IMR-90 (cell line): ENCODE measurements around the gene ACVRL1. TPM values are rescaled to one million over a fixed set of nuclear protein-coding genes. Genes with fewer than 3 reads are reported as not detected.

Experiments
- ATAC-seq: fragments of 200-7000 bp; cut with Tn5 transposase; 2 replicates; pipeline ENCODE4 v1.9.1; 2020; ENCODE audit warnings: low read depth, mild to moderate bottlenecking, moderate library complexity
- BruUV-seq: library from RNA; stranded (reverse); fragments of 400-500 nt; replicated peaks from 2 replicates; lab custom pipeline; 2021; lab: Mats Ljungman, UMichigan
- CTCF ChIA-PET: fragments of 300-600 bp; formaldehyde crosslinking; extraction: SDS; loops from one replicate; lab custom pipeline; 2021; ENCODE audit warnings: antibody characterized with exemption; lab: Yijun Ruan, JAX
- POLR2A ChIA-PET: fragments of 300-600 bp; sonication (Branson Sonifier 250); formaldehyde crosslinking; loops from one replicate; lab custom pipeline; 2022; ENCODE audit warnings: antibody characterized with exemption; ENCODE audit not compliant: unreplicated experiment; lab: Charles Lee
- DNase-seq: peaks from one replicate; pipeline ENCODE4 v3.0.0; 2013
- H2AFZ ChIP-seq: replicated peaks from 2 replicates; pipeline ENCODE3; 2013; ENCODE audit warnings: low read length, mild to moderate bottlenecking; ENCODE audit not compliant: poor library complexity
- H2AK5ac ChIP-seq: 2 replicates; pipeline ENCODE4 v1.6.1; 2013; ENCODE audit warnings: low read depth, low read length, inconsistent platforms
- H2AK9ac ChIP-seq: replicated peaks from 2 replicates; pipeline ENCODE3; 2013; ENCODE audit warnings: mild to moderate bottlenecking, low read depth, low read length, moderate library complexity; ENCODE audit not compliant: poor library complexity
- H2BK120ac ChIP-seq: 2 replicates; pipeline ENCODE4 v1.6.1; 2013; ENCODE audit warnings: low read depth, low read length, inconsistent platforms
- H2BK15ac ChIP-seq: 3 replicates; pipeline ENCODE4 v1.6.1; 2013; ENCODE audit warnings: low read depth, low read length, inconsistent platforms
- H2BK20ac ChIP-seq: 2 replicates; pipeline ENCODE4 v1.6.1; 2013; ENCODE audit warnings: low read depth, mild to moderate bottlenecking, inconsistent platforms, low read length, moderate library complexity
- H2BK5ac ChIP-seq: 2 replicates; pipeline ENCODE4 v1.6.1; 2013; ENCODE audit warnings: mild to moderate bottlenecking, low read depth, low read length, inconsistent platforms; ENCODE audit not compliant: poor library complexity, severe bottlenecking
- H3K14ac ChIP-seq: replicated peaks from 2 replicates; pipeline ENCODE4 v1.6.1; 2013; ENCODE audit warnings: low read depth, low read length, inconsistent platforms
- H3K18ac ChIP-seq: 2 replicates; pipeline ENCODE4 v1.6.1; 2013; ENCODE audit warnings: low read depth, low read length, control low read depth
- H3K23ac ChIP-seq: 2 replicates; pipeline ENCODE4 v1.6.1; 2013; ENCODE audit warnings: low read depth, low read length, inconsistent platforms
- H3K27ac ChIP-seq: 2 replicates; pipeline ENCODE4 v1.5.1; 2013; ENCODE audit warnings: mild to moderate bottlenecking, control low read depth, low read length; ENCODE audit not compliant: insufficient read depth
- H3K27me3 ChIP-seq: 2 replicates; pipeline ENCODE4 v1.6.1; 2013; ENCODE audit warnings: low read length; ENCODE audit not compliant: control insufficient read depth, insufficient read depth
- H3K36me3 ChIP-seq: 2 replicates; pipeline ENCODE4 v1.6.1; 2013; ENCODE audit warnings: low read length, mixed read lengths; ENCODE audit not compliant: control insufficient read depth, insufficient read depth
- H3K4ac ChIP-seq: 2 replicates; pipeline ENCODE4 v1.6.1; 2013; ENCODE audit warnings: low read depth, low read length, inconsistent platforms
- H3K4me1 ChIP-seq: 2 replicates; pipeline ENCODE4 v1.6.1; 2013; ENCODE audit warnings: low read length, mixed read lengths; ENCODE audit not compliant: control insufficient read depth, insufficient read depth
- H3K4me2 ChIP-seq: 2 replicates; pipeline ENCODE4 v1.6.1; 2013; ENCODE audit warnings: low read depth, mild to moderate bottlenecking, control low read depth, low read length, moderate library complexity
- H3K4me3 ChIP-seq: 2 replicates; pipeline ENCODE4 v1.5.1; 2013; ENCODE audit warnings: low read depth, mild to moderate bottlenecking, control low read depth, low read length, moderate library complexity; ENCODE audit not compliant: insufficient read depth
- H3K56ac ChIP-seq: 2 replicates; pipeline ENCODE4 v1.6.1; 2013; ENCODE audit warnings: low read length, inconsistent platforms; ENCODE audit not compliant: insufficient read depth; ENCODE audit errors: extremely low read depth
- H3K79me1 ChIP-seq, 2 experiments: 2 replicates each; pipeline ENCODE4 v1.6.1; 2013; ENCODE audit warnings: low read length in 2 of 2, inconsistent platforms in 1 of 2, low read depth in 1 of 2
- H3K9ac ChIP-seq: 2 replicates; pipeline ENCODE4 v1.6.1; 2013; ENCODE audit warnings: low read depth, low read length, control low read depth
- H3K9me1 ChIP-seq: 2 replicates; pipeline ENCODE4 v1.6.1; 2013; ENCODE audit warnings: low read length, inconsistent platforms; ENCODE audit not compliant: insufficient read depth
- H3K9me3 ChIP-seq: 2 replicates; pipeline ENCODE4 v1.6.1; 2013; ENCODE audit warnings: low read length; ENCODE audit not compliant: control insufficient read depth, insufficient read depth
- H4K20me1 ChIP-seq: 2 replicates; pipeline ENCODE4 v1.6.1; 2013; ENCODE audit warnings: low read length, inconsistent platforms; ENCODE audit not compliant: insufficient read depth
- H4K5ac ChIP-seq: 2 replicates; pipeline ENCODE4 v1.6.1; 2013; ENCODE audit warnings: mild to moderate bottlenecking, low read depth, low read length, control low read depth
- H4K8ac ChIP-seq, 2 experiments: 2 replicates each; pipeline ENCODE4 v1.6.1; 2013; ENCODE audit warnings: low read depth in 2 of 2, low read length in 2 of 2, control low read depth in 1 of 2, inconsistent platforms in 1 of 2
- H4K91ac ChIP-seq: 2 replicates; pipeline ENCODE4 v1.6.1; 2013; ENCODE audit warnings: low read depth, low read length, inconsistent platforms; ENCODE audit not compliant: insufficient read depth
- BHLHE40 ChIP-seq: fragments of 150-350 bp; IDR thresholded peaks from 2 replicates; pipeline ENCODE4 v1.6.1; 2016; ENCODE audit warnings: mild to moderate bottlenecking, low read depth, low read length
- FOS ChIP-seq: fragments of 150-350 bp; IDR thresholded peaks from 2 replicates; pipeline ENCODE4 v1.6.1; 2016; ENCODE audit warnings: low read depth, low read length
- MXI1 ChIP-seq: IDR thresholded peaks from 2 replicates; pipeline ENCODE4 v1.6.1; 2012; ENCODE audit warnings: low read depth, mild to moderate bottlenecking, low read length, moderate library complexity, borderline replicate concordance
- RAD21 ChIP-seq: IDR thresholded peaks from 2 replicates; pipeline ENCODE4 v1.6.1; 2012; ENCODE audit warnings: low read length, improper control_type of control experiment
- RCOR1 ChIP-seq: IDR thresholded peaks from 2 replicates; pipeline ENCODE4 v1.6.1; 2012; ENCODE audit warnings: mild to moderate bottlenecking, low read length, improper control_type of control experiment; ENCODE audit not compliant: insufficient replicate concordance
- WGBS, 2 experiments: methylation state at CpG; one replicate each; pipeline versions ENCODE4 v1.1.5 to v1.1.7; 2013; ENCODE audit warnings: missing lambda C conversion rate in 2 of 2; ENCODE audit not compliant: insufficient read length in 1 of 2; ENCODE audit errors: extremely low coverage in 2 of 2; 5-methylcytosine and 5-hydroxymethylcytosine counted together
- dilution Hi-C: fragments of 300-500 bp; cut with HindIII; formaldehyde crosslinking; loops from one replicate; pipeline ENCODE4 v1.14.3; 2018; ENCODE audit warnings: low sequenced_read_pairs; ENCODE audit not compliant: unreplicated experiment
- in situ Hi-C: fragments of 300-500 bp; cut with MboI; formaldehyde crosslinking; loops from 3 replicates; pipeline ENCODE4 v1.14.3; 2019; ENCODE audit warnings: low sequenced_read_pairs, inconsistent platforms, mixed read lengths
- intact Hi-C: fragments of 100-400 bp; cut with micrococcal nuclease; formaldehyde crosslinking; loops from 2 replicates; pipeline ENCODE4 v1.10.0; 2022
- polyA plus RNA-seq, 3 experiments: library from polyadenylated mRNA; depleted of rRNA; stranded (reverse); fragments of >200 nt; gene quantifications; 2 replicates each; pipeline ENCODE4 v1.2.3, GENCODE V29; 2012; ENCODE audit warnings: low replicate concordance in 1 of 3
- total RNA-seq: library from RNA; depleted of rRNA; stranded (reverse); fragments of >200 nt; gene quantifications from 2 replicates; pipeline ENCODE4 v1.2.3, GENCODE V29; 2012
- TF ChIP-seq, protein P1 (sequence below): conservative IDR thresholded peaks from 2 replicates; pipeline ENCODE4 v1.5.1; 2012; ENCODE audit warnings: mild to moderate bottlenecking, low read depth, low read length, improper control_type of control experiment
- TF ChIP-seq, protein P2 (sequence below): fragments of 150-350 bp; IDR thresholded peaks from 2 replicates; pipeline ENCODE4 v1.6.1; 2017; ENCODE audit warnings: mild to moderate bottlenecking, antibody characterized with exemption, low read length, low read depth

Gene ACVRL1
- total and polyA plus RNA-seq, 2 of the 4 experiments (the other 2 are of a cell fraction): 6.4 to 7.5 TPM

DNA sequence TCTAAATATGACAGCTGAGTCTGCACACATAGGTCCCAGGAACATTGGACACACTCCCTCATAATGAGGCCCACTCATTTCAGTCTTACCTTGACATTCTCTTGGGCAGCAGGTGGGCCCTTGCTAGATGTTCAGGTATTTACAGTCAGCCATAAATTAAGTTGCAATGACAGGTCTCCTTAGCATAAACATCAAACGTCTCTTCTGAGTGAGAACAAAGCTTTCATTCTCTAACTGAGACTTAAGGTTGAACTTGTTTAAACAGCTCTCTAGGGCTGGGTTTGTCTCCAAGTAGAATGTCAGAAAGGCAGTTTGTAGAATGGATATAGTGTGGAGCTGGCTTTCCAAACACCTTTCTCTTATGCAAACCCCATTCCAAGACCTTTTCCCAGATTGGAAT is 54.5 kb downstream of the ACVRL1 start:
- Histone ChIP-seq H2BK120ac (no peak overlapping the region), H3K4me1 (peaks cover 9% of the 10 kb centered on the region), H3K9ac (no peak overlapping the region), H3K56ac (no peak overlapping the region), H3K23ac (0 out of 2 replicates have a peak overlapping the region, but pooled peaks have one; percentile 58), H2AFZ (no peak overlapping the region), H3K18ac (no peak overlapping the region), H4K5ac (no peak overlapping the region), H3K36me3 (peaks cover 7% of the 10 kb centered on the region), H3K4me2 (no peak overlapping the region; the same call in 1 of the 2 replicates), H4K20me1 (peaks cover 30% of the 10 kb centered on the region; the same call in 1 of the 2 replicates), H2AK5ac (no peak overlapping the region), H2AK9ac (no peak overlapping the region), H3K79me1 (peaks cover 34 to 78% of the 10 kb centered on the region in 2 experiments), H3K9me3 (no peaks in the 10 kb centered on the region), H3K4ac (no peak overlapping the region), H4K8ac (0 out of 4 replicates have a peak overlapping the region, but pooled peaks of 1 of the 2 experiments have one; percentile 9), H3K27ac (no peak overlapping the region), H3K4me3 (no peak overlapping the region), H4K91ac (no peak overlapping the region), H2BK5ac (no peak overlapping the region), H2BK20ac (no peak overlapping the region), H3K9me1 (peaks cover 12% of the 10 kb centered on the region; the same call in 1 of the 2 replicates), H3K27me3 (no peaks in the 10 kb centered on the region), H2BK15ac (no peak overlapping the region), H3K14ac (peak overlapping the region; percentile 55; the same call in 1 of the 2 replicates)
- ChIA-PET CTCF (interaction anchor here (1.0 to 2.1 kb wide), 2 partner anchors 9 to 63 kb away, joined by 3 to 16 read pairs; no protein-coding TSS in a partner anchor), POLR2A (no interaction called here)
- DNase-seq (no peak), ATAC-seq (no peak)
- dilution Hi-C loops (loop anchor here (25.0 kb wide), 1 partner anchor 100 kb away; no protein-coding TSS in a partner anchor), intact Hi-C loops (no loop called here), in situ Hi-C loops (no loop called here)
- BruUV-seq: no TSS peak
- no CpG with 5 or more reads among the region's 1 CpG for WGBS, 2 experiments
- TF ChIP-seq RCOR1: no peak
- TF ChIP-seq, protein P1, sequence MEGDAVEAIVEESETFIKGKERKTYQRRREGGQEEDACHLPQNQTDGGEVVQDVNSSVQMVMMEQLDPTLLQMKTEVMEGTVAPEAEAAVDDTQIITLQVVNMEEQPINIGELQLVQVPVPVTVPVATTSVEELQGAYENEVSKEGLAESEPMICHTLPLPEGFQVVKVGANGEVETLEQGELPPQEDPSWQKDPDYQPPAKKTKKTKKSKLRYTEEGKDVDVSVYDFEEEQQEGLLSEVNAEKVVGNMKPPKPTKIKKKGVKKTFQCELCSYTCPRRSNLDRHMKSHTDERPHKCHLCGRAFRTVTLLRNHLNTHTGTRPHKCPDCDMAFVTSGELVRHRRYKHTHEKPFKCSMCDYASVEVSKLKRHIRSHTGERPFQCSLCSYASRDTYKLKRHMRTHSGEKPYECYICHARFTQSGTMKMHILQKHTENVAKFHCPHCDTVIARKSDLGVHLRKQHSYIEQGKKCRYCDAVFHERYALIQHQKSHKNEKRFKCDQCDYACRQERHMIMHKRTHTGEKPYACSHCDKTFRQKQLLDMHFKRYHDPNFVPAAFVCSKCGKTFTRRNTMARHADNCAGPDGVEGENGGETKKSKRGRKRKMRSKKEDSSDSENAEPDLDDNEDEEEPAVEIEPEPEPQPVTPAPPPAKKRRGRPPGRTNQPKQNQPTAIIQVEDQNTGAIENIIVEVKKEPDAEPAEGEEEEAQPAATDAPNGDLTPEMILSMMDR: no peak
- TF ChIP-seq, protein P2, sequence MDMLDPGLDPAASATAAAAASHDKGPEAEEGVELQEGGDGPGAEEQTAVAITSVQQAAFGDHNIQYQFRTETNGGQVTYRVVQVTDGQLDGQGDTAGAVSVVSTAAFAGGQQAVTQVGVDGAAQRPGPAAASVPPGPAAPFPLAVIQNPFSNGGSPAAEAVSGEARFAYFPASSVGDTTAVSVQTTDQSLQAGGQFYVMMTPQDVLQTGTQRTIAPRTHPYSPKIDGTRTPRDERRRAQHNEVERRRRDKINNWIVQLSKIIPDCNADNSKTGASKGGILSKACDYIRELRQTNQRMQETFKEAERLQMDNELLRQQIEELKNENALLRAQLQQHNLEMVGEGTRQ: no peak
- TF ChIP-seq RAD21: no peak
- TF ChIP-seq MXI1: no peak
- no peak for TF ChIP-seq BHLHE40
- TF ChIP-seq FOS: no peak
